G401 (cell line): ENCODE data around the gene CD68. TPM values are rescaled to one million over a fixed set of nuclear protein-coding genes. Genes with fewer than 3 reads are reported as not detected.

Experiments
- DNase-seq: peaks from one replicate; pipeline ENCODE4 v3.0.0-alpha.2; 2015; ENCODE audit warnings: low spot score
- in situ Hi-C: cut with HindIII; loops from 2 replicates; pipeline ENCODE4 v1.10.0; 2016; ENCODE audit warnings: low sequenced_read_pairs, mixed read lengths
- total RNA-seq: library from RNA; depleted of rRNA; stranded (reverse); fragments of >200 nt; shearing (Covaris generic); gene quantifications from 2 replicates; pipeline ENCODE4 v1.2.3, GENCODE V29; 2014

Gene CD68
- total RNA-seq, 1 experiment from 2014 or later: 119 TPM

- in situ Hi-C loops: no loop called here
- no peak for DNase-seq
These were observed 20.7 kb upstream of the CD68 start, which contains the start of gene TNFSF13 for GRCh38 chr17:7558544-7559319. TSS of gene TNFSF13 (plus strand) at chr17:7558750. CDS start at chr17:7559040, 290 bp downstream.

- no peak for DNase-seq
- in situ Hi-C loops: no loop called here
These were observed 19.9 kb upstream of the CD68 start for GRCh38 chr17:7559320-7560171.

GRCh38 chr17:7560172-7561027 lies 19.0 kb upstream of the CD68 start:
- no peak for DNase-seq
- in situ Hi-C loops: no loop called here

GRCh38 chr17:7561028-7561575 lies 18.3 kb upstream of the CD68 start:
- in situ Hi-C loops: no loop called here
- peak; percentile 88 for DNase-seq

GRCh38 chr17:7561589-7562207 lies 17.7 kb upstream of the CD68 start, which contains the start of gene SENP3:
TSS of gene SENP3 (plus strand) at chr17:7561919. CDS start at chr17:7563077, 1,158 bp downstream.
- in situ Hi-C loops: no loop called here
- peak; percentile 82 for DNase-seq

GRCh38 chr17:7562208-7562605 lies 17.2 kb upstream of the CD68 start:
- in situ Hi-C loops: no loop called here
- no peak for DNase-seq

GRCh38 chr17:7563115-7563869 lies 16.1 kb upstream of the CD68 start:
- no peak for DNase-seq
- in situ Hi-C loops: no loop called here

- DNase-seq: no peak
- in situ Hi-C loops: no loop called here
These were observed 9.9 kb upstream of the CD68 start for GRCh38 chr17:7569571-7569970.

- in situ Hi-C loops: no loop called here
- no peak for DNase-seq
These were observed 9.1 kb upstream of the CD68 start for GRCh38 chr17:7570351-7570750.

- in situ Hi-C loops: no loop called here
- no peak for DNase-seq
These were observed 7.2 kb upstream of the CD68 start for GRCh38 chr17:7572338-7572587.

GRCh38 chr17:7572588-7573323 lies 6.7 kb upstream of the CD68 start:
- in situ Hi-C loops: no loop called here
- peak; percentile 100 for DNase-seq

- DNase-seq: peak; percentile 84
- in situ Hi-C loops: no loop called here
These were observed 5.9 kb upstream of the CD68 start for GRCh38 chr17:7573324-7574080.

GRCh38 chr17:7574176-7574953 lies 5.1 kb upstream of the CD68 start:
- DNase-seq: no peak
- in situ Hi-C loops: no loop called here

GRCh38 chr17:7575481-7575883 lies 4.0 kb upstream of the CD68 start:
- in situ Hi-C loops: no loop called here
- DNase-seq: no peak

- in situ Hi-C loops: no loop called here
- DNase-seq: no peak
These were observed 3.5 kb upstream of the CD68 start for GRCh38 chr17:7575959-7576358.

- in situ Hi-C loops: no loop called here
- no peak for DNase-seq
These were observed 3.0 kb upstream of the CD68 start for GRCh38 chr17:7576432-7576937.
